Activated naive CD4-positive, alpha-beta T cell treated with anti-CD3 and anti-CD28 coated beads, Interleukin-2, amount 50 U/mL, for 24 hours (primary cell): ENCODE data around the gene CD320.
"Not testable (repeated sequence)": the region's sequence is repeated elsewhere in the genome, so short reads cannot be mapped to it uniquely, and the experiment has no call there.

Experiments
- H3K27ac Mint-ChIP-seq: one replicate; pipeline ENCODE4 v1.8.0; 2021; ENCODE audit warnings: mild to moderate bottlenecking, mixed read lengths
- H3K27me3 Mint-ChIP-seq: one replicate; pipeline ENCODE4 v1.8.0; 2021; ENCODE audit warnings: mixed read lengths
- H3K36me3 Mint-ChIP-seq: one replicate; pipeline ENCODE4 v1.8.0; 2021; ENCODE audit warnings: mixed read lengths
- H3K4me1 Mint-ChIP-seq: one replicate; pipeline ENCODE4 v1.8.0; 2021; ENCODE audit warnings: mixed read lengths
- H3K4me3 Mint-ChIP-seq: one replicate; pipeline ENCODE4 v1.8.0; 2021; ENCODE audit warnings: mild to moderate bottlenecking, mixed read lengths
- H3K9me3 Mint-ChIP-seq: one replicate; pipeline ENCODE4 v1.8.0; 2021; ENCODE audit warnings: mixed read lengths

Gene CD320

GRCh38 chr19:8320564-8321066 is 12.5 kb upstream of the CD320 start:
- Mint-ChIP-seq H3K27me3 (no peaks in the 10 kb centered on the region), H3K4me3 (peak overlapping the region; percentile 100), H3K27ac (peak overlapping the region; percentile 98), H3K9me3 (no peaks in the 10 kb centered on the region), H3K36me3 (peaks cover 10% of the 10 kb centered on the region), H3K4me1 (peaks cover 36% of the 10 kb centered on the region)

GRCh38 chr19:8319807-8320520 is 11.8 kb upstream of the CD320 start:
- Mint-ChIP-seq H3K9me3 (no peaks in the 10 kb centered on the region), H3K36me3 (peaks cover 12% of the 10 kb centered on the region), H3K27me3 (no peaks in the 10 kb centered on the region), H3K27ac (peak overlapping the region; percentile 65), H3K4me3 (peak overlapping the region; percentile 100), H3K4me1 (peaks cover 36% of the 10 kb centered on the region)

GRCh38 chr19:8318835-8319234 is 10.7 kb upstream of the CD320 start:
- Mint-ChIP-seq H3K27ac (peak overlapping the region; percentile 8), H3K4me3 (peak overlapping the region; percentile 39), H3K4me1 (peaks cover 34% of the 10 kb centered on the region), H3K36me3 (peaks cover 12% of the 10 kb centered on the region)
- not testable (repeated sequence) for H3K9me3 Mint-ChIP-seq, H3K27me3 Mint-ChIP-seq

- H3K36me3 Mint-ChIP-seq = peaks cover 3% of the 10 kb centered on the region
- H3K9me3 Mint-ChIP-seq = no peaks in the 10 kb centered on the region
- peaks cover 18% of the 10 kb centered on the region for H3K4me1 Mint-ChIP-seq
- no peaks in the 10 kb centered on the region for H3K27me3 Mint-ChIP-seq
- no peak overlapping the region for H3K4me3 Mint-ChIP-seq
- H3K27ac Mint-ChIP-seq = no peak overlapping the region
Observed at GRCh38 chr19:8316351-8317125, 8.4 kb upstream of the CD320 start.

- not testable (repeated sequence) for H3K27ac Mint-ChIP-seq, H3K9me3 Mint-ChIP-seq, H3K36me3 Mint-ChIP-seq, H3K4me3 Mint-ChIP-seq, H3K27me3 Mint-ChIP-seq
- peaks cover 11% of the 10 kb centered on the region for H3K4me1 Mint-ChIP-seq
Observed at GRCh38 chr19:8314981-8315640, 7.0 kb upstream of the CD320 start.

- H3K4me3 Mint-ChIP-seq = no peak overlapping the region
- H3K27me3 Mint-ChIP-seq = no peaks in the 10 kb centered on the region
- peaks cover 25% of the 10 kb centered on the region for H3K4me1 Mint-ChIP-seq
- H3K9me3 Mint-ChIP-seq = no peaks in the 10 kb centered on the region
- no peak overlapping the region for H3K27ac Mint-ChIP-seq
- H3K36me3 Mint-ChIP-seq = peaks cover 8% of the 10 kb centered on the region
Observed at GRCh38 chr19:8311461-8312260, 3.5 kb upstream of the CD320 start.

- Mint-ChIP-seq H3K27me3 (no peaks in the 10 kb centered on the region), H3K4me1 (peaks cover 28% of the 10 kb centered on the region), H3K9me3 (no peaks in the 10 kb centered on the region), H3K4me3 (no peak overlapping the region), H3K27ac (peak overlapping the region; percentile 35), H3K36me3 (peaks cover 6% of the 10 kb centered on the region)
Observed at GRCh38 chr19:8310342-8311055, 2.3 kb upstream of the CD320 start.

GRCh38 chr19:8308891-8309291 is 733 bp upstream of the CD320 start:
- Mint-ChIP-seq H3K4me1 (peaks cover 28% of the 10 kb centered on the region), H3K36me3 (peaks cover 7% of the 10 kb centered on the region), H3K27ac (peak overlapping the region; percentile 94), H3K27me3 (no peaks in the 10 kb centered on the region), H3K4me3 (peak overlapping the region; percentile 85), H3K9me3 (no peaks in the 10 kb centered on the region)

GRCh38 chr19:8307400-8307964 is 676 bp downstream of the CD320 start:
- peaks cover 28% of the 10 kb centered on the region for H3K4me1 Mint-ChIP-seq
- peak overlapping the region; percentile 85 for H3K4me3 Mint-ChIP-seq
- no peaks in the 10 kb centered on the region for H3K27me3 Mint-ChIP-seq
- peak overlapping the region; percentile 97 for H3K27ac Mint-ChIP-seq
- peaks cover 7% of the 10 kb centered on the region for H3K36me3 Mint-ChIP-seq
- no peaks in the 10 kb centered on the region for H3K9me3 Mint-ChIP-seq

- H3K27ac Mint-ChIP-seq = peak overlapping the region; percentile 97
- H3K9me3 Mint-ChIP-seq = no peaks in the 10 kb centered on the region
- peaks cover 28% of the 10 kb centered on the region for H3K4me1 Mint-ChIP-seq
- H3K36me3 Mint-ChIP-seq = peaks cover 7% of the 10 kb centered on the region
- H3K27me3 Mint-ChIP-seq = no peaks in the 10 kb centered on the region
- H3K4me3 Mint-ChIP-seq = peak overlapping the region; percentile 85
Observed at GRCh38 chr19:8306235-8307054, 1.7 kb downstream of the CD320 start.

GRCh38 chr19:8305798-8306197 is 2.4 kb downstream of the CD320 start:
- Mint-ChIP-seq H3K27ac (peak overlapping the region; percentile 65), H3K9me3 (no peaks in the 10 kb centered on the region), H3K36me3 (peaks cover 5% of the 10 kb centered on the region), H3K4me3 (no peak overlapping the region), H3K4me1 (peaks cover 28% of the 10 kb centered on the region), H3K27me3 (no peaks in the 10 kb centered on the region)

GRCh38 chr19:8304841-8305621 is 3.1 kb downstream of the CD320 start:
- Mint-ChIP-seq H3K27me3 (no peaks in the 10 kb centered on the region), H3K9me3 (no peaks in the 10 kb centered on the region), H3K4me3 (no peak overlapping the region), H3K4me1 (peaks cover 28% of the 10 kb centered on the region), H3K27ac (no peak overlapping the region), H3K36me3 (peaks cover 5% of the 10 kb centered on the region)

- Mint-ChIP-seq H3K27me3 (no peaks in the 10 kb centered on the region), H3K4me3 (no peak overlapping the region), H3K9me3 (no peaks in the 10 kb centered on the region), H3K36me3 (peaks cover 2% of the 10 kb centered on the region), H3K4me1 (peaks cover 13% of the 10 kb centered on the region), H3K27ac (no peak overlapping the region)
Observed at GRCh38 chr19:8302734-8303133, 5.4 kb downstream of the CD320 start.
